Thyroid gland (tissue), 4 donors: ENCODE data around the gene GPR179.

Experiments used
- CTCF ChIP-seq, 6 experiments: fragments of 200-600 bp in 3 of 6; fragments of 450-650 bp in 3 of 6; sonication (generic) in 3 of 6; IDR thresholded peaks; one replicate each; pipeline ENCODE4 v1.5.1; 2016 to 2019; ENCODE audit warnings: antibody characterized with exemption in 6 of 6, mild to moderate bottlenecking in 2 of 6, inconsistent platforms in 1 of 6, moderate library complexity in 1 of 6
- POLR2A ChIP-seq, 2 donors: fragments of 450-650 bp; IDR thresholded peaks; one replicate each; pipeline ENCODE4 v1.6.1; 2017; ENCODE audit warnings: antibody characterized with exemption in 2 of 2, mild to moderate bottlenecking in 2 of 2, moderate library complexity in 1 of 2

GRCh38 chr17:38333635-38334295, 10.0 kb downstream of the GPR179 start:
- TF ChIP-seq CTCF (IDR thresholded peaks at IDR 0.05) (peak in 3 of 6 experiments; percentile 7 to 28 (median 12)), POLR2A (IDR thresholded peaks at IDR 0.05) (no peak)
